ENCODE results near the gene MED27.

- TF ChIP-seq EZH2 (IDR thresholded peaks at IDR 0.05; ENCODE audit: low read length, missing control alignments) (no peak), CTCF (conservative IDR thresholded peaks at IDR 0.05 in 1 of 2, IDR thresholded peaks at IDR 0.05 in 1 of 2; ENCODE audit: low read depth in 1 of 2, low read length in 2 of 2) (peak in 1 of 2 donors; percentile 8)
Measured at GRCh38 chr9:131999692-132000551, 79.7 kb downstream of the MED27 start.
